MV-4-11 (cell line): Measurements from ENCODE around the gene EPM2A.
A peak's percentile ranks its signal among the peaks of the same experiment; 100 is the strongest.

Source experiments
- DNase-seq: peaks from one replicate; lab custom pipeline; 2025; lab: John Stamatoyannopoulos, UW

Gene EPM2A

GRCh38 chr6:145670311-145670710 is 65.0 kb downstream of the EPM2A start:
- no peak for DNase-seq

DNA sequence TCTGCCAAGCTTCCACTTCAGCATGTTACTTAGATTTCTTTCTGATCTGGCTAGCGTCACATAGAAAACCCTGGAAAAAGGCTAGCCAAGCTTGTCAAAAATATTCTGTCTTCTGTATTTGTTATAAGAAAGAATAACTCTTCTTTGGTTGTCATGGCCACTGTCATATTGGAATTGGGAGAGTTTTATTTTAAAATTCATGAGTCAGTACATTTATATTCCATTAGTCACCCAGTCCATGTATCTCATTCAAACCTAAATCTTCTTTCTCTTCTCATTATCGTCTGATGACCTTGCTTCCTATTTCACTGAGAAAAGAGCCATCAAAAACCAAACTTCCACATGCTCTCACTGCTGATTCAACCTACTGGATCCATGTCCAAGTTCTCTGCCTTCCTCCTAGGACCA is 65.7 kb downstream of the EPM2A start:
- DNase-seq: no peak

- DNase-seq: no peak
Measured at GRCh38 chr6:145668844-145669243, 66.5 kb downstream of the EPM2A start.

DNA sequence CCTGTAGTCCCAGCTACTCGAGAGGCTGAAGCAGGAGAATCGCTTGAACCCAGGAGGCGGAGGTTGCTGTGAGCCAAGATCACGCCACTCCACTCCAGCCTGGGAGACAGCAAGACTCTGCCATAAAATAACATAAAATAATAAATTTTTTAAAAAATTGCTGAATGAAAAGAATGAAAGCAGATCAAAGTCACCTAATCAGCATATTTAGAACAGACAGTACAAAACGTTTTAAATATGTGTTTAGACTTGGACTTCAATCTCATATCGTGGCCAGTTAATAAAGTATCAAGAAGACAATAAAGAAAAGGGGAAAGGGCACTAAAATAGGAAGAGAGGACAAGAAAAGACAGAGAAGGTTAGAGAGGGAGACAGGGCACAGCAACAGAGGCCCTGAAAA is 74.6 kb downstream of the EPM2A start:
- DNase-seq: no peak

DNA sequence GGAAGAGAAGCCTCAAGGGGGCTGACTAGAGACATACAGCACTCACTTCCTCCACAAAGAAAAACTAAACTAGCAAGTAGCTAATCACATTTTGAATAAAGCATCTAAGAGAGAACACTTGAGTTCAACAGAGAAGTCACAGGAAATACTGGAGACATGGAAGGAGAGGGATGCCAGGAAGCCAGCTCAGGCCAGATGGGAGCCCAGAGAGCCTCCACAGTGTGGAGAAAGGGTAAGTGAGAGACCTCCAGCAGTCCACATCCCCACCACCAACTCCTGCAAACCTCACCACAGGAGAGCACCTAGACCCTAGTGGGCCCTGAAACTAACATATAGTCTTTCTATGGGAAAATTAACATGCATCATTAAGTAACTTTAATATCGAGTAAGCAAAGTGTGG is 79.2 kb downstream of the EPM2A start:
- no peak for DNase-seq

DNA sequence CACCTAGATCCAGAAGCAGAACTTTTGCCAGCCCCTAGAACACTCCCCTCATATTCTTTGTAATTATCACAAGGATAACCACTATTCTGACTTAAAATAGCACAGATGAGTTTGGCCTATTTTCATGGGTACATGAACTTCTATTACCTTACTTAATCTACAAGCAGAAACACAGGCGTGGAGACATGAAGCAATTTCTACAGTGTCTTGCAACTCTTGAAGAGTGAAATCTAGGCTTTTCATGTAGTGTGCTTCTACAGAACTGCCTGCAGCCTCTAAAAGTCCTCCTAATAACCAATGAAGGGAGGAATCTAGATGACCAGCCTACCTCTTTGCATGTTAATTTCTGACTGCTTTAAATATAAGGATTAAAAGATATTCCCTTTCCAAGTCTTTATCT is 82.7 kb downstream of the EPM2A start:
- no peak for DNase-seq

GRCh38 chr6:145651988-145652387 is 83.3 kb downstream of the EPM2A start:
- no peak for DNase-seq

DNA sequence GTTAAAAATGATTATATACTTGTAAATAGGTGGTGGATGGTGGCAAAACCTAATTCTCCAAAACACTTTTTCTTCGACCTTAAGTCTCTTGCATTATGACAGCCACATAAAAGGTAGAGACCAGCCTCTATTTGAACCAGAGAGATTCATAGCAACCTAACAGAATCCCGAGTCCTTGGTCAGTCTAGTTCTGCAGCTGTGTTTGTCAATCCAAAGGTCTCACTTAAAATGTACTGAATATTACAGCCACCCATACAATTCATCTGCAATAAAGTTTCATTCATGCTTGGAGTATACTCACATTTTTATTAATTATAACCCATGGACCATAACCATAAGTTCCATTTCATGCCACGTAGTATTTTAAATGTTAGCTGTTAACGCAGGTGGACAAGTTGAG is 87.2 kb downstream of the EPM2A start:
- DNase-seq: no peak

DNA sequence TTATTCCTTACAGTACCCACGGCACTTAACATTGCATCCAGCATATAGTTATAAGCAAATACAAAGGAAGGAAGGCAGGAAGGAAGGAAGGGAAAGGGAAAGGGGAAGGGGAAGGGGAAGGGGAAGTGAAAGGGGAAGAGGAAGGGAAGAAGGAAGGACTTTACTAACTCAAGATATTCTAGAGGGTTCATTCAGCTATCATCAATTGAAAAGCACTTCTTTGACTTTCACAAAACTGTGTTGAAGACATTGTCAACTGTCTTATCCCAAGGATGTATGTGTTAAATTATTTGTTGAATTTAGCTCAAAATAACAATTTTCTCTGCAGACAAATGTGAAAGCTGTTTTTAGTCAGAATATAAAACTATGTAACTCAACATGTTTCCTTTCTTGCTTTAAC is 87.7 kb downstream of the EPM2A start:
- no peak for DNase-seq

DNA sequence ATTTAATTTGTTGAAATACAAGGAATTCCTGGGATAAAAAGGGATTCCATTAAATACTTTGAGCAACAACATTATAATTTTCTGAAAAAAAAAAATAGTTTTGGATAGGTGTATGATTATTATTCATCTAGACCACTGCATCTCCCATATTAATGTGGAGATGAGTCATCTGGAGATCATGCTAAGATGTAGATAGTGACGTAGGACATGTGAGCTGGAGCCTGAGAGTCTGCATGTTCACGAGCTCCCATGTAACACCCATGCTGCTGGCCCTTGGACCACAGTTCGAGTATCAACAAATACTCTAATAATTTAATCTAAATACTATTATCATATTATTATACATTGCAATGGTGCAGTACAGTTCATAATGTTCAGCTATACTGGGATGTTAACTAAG is 91.6 kb downstream of the EPM2A start:
- DNase-seq: no peak

DNA sequence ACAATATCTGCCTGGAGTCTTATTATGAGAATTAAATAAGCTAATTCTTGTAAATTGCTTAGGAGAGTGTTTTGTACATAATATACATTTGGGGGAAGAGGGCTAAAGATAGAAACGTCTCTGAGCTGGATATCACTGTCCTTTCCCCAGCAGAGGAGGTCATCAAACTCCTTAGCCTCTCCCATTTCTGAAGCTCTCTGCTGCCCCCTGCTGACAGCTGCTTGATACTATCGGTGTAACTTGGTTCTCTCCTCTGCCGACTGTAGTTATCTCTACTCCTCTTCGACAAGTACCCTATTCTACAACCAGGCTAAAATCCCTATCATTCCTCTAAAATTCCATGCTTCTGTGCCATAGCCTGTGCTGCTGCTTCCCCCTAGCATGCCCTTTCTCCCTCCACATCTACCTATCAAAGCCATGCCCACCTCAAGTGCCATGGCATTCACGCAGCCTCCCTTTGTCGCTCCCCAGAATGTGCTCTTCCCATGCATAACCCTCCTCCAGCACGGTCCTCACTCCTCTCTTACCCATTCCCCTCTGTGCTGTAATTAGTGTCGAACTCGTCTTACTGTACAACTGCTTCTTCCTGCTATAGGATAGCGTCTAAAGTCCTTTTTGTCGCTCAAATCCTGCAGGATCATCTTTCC is 101.2 kb downstream of the EPM2A start:
- DNase-seq: peak; percentile 50

DNA sequence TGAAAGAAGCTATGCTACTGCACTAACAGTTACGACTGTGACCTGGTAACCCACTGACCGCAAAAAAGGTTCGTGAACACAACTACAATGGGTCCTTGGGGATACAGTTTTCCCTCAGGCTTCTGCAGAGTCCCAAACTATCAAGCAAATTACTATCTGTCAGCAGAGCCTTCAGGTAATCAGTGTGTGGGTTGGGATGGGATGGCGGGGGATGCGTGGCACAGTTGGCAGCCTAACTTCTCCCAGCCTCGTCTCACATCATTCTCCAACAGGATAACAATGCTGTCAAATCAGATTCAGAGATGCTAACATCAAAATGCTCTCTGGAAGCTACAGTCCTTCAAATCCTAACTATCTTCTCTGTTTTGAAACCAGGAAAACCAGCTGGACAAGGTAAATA is 102.3 kb downstream of the EPM2A start:
- DNase-seq: no peak

- no peak for DNase-seq
Measured at GRCh38 chr6:145631374-145631773, 103.9 kb downstream of the EPM2A start.

DNA sequence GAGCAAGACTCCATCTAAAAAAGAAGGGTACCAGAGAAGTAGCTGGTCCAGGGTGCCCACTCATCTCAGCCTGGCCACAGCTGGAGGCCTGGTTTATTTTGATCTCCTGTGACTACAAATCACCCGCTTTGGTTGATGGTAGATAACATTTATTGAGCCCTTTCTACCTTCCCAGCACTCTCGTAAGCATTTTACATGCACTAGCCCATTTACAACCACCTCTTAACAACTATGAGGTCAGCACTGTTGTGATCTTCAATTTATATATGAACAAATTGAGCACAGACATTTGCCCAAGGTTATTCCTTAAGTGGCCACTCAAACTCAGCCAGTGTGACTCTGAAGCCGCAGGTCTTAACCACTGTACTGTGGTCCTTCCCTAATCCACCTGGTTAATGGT is 104.7 kb downstream of the EPM2A start:
- DNase-seq: no peak

GRCh38 chr6:145629478-145629877 is 105.8 kb downstream of the EPM2A start:
- no peak for DNase-seq

DNA sequence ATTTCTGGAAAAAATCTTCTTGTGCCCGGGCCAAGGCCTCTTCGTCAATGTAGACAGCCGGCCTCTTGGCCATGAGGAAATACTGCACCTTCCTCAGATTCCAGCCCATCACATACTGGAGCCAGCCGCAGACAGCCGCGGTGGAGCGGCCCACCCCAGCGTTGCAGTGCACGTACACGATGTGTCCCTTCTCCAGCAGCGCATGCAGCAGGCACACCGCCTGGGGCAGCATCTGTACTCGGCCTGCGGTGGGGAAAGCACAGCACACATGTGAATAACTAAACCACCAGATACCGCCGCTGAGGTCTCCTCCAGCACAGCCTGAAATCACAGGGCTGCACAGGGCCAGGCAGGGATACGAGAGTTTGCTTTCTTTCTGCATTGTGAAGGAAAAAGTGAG is 107.9 kb downstream of the EPM2A start:
- no peak for DNase-seq

DNA sequence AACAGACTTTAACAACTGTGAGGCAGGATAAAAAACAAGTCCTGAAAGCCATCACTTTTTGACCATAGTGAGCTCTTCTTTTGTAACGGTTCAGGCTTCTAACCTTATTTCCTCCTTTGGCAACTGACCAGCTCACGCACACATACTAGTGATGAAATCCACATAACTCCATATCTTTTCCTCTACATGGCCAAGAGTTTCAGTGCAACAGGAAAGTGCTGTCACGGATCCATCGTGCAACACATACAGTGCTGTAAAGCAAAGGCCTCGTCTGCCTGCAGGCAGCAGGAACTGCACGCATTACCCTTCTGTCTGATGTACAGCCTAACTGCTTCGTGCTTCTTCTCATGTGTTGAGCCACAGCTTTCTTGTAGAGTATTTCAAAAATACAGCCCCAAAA is 108.5 kb downstream of the EPM2A start:
- no peak for DNase-seq

- no peak for DNase-seq
Measured at GRCh38 chr6:145623231-145623630, 112.1 kb downstream of the EPM2A start.

GRCh38 chr6:145621776-145622175 is 113.5 kb downstream of the EPM2A start:
- DNase-seq: no peak

DNA sequence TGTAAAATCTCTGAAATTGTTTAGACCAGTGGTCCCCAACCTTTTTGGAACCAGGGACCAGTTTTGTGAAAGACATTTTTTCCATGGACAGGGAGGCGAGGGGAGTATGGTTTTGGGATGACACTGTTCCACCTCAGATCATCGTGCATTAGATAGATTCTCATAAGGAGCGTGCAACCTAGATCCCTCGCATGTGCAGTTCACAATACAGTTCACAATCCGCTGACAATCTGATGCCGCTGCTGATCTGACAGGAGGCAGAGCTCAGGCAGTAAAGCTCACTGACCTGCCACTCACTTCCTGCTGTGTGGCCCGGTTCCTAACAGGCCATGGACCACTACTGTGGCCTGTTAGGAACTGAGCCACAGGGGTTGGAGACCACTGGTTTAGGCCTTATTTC is 115.2 kb downstream of the EPM2A start:
- no peak for DNase-seq

DNA sequence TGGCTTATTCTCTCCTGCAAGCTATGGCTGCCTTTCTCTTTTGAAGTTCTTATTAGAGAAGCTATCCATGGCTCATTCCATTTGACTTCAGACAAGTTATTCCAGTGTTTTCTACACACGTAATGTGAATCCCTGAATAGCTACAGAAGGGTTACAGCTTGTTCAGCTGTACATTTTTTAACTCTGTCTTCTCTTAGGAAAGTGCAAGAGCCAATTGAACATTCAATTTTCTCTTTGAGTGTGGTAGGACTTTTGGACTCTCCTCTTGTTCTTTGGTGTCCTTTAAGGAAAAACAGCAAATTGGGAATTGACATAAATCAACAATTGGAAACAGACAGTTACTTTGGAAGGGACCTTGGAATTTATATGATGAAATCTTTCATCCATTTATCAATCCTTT is 125.8 kb downstream of the EPM2A start:
- no peak for DNase-seq

DNA sequence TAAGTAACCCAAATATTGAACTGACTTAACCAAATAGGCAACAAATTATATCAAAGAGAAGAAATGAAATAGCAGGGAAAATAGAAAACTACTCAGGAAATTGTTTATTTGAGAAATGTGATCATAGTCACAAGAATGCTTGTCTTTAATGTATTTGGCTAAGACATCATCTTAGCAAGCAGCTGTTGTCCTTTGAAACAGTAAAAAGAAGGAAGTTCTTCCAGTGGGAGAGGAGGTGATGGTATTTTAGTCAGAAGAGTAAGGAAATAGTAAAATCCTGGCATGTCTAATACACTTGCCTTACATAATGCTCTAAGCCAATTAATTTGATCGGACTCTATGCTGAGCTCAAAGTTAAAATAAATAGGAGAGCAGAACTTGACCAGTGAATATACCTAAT is 126.5 kb downstream of the EPM2A start:
- no peak for DNase-seq

DNA sequence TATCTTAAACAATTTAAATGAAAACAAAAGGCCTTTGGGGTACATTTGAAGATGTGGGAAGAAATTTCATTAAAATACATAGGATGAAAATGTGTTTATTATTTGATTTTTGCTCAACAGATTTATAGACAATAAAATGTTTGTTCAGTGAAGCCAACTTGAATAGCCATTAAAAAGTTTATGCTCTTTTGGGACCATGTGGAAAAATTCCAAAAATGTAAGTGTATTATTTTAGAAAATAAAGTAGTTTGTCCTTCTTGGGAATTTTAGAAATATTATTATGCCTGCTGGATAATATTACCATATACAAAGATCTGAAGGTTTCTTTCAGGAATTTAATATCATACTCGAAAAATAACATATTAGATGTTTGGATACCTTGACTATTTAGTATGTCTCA is 131.3 kb downstream of the EPM2A start:
- DNase-seq: no peak

GRCh38 chr6:145603424-145603833 is 131.9 kb downstream of the EPM2A start:
- DNase-seq: no peak
